GM10266 (cell line): ENCODE data around the gene MLPH.

Experiments used
- DNase-seq: peaks from one replicate; pipeline ENCODE4 v3.0.0; 2012; ENCODE audit errors: extremely low spot score
- CTCF ChIP-seq: IDR thresholded peaks from 2 replicates; pipeline ENCODE4 v1.5.1; 2012; ENCODE audit warnings: mild to moderate bottlenecking, low read depth; ENCODE audit not compliant: control insufficient read depth, insufficient read depth; ENCODE audit errors: missing control alignments

MLPH gene

GRCh38 chr2:237480988-237481525 is 6.0 kb upstream of the MLPH start:
- no peak for DNase-seq
- no peak for TF ChIP-seq CTCF

GRCh38 chr2:237482485-237482884 is 4.6 kb upstream of the MLPH start:
- no peak for DNase-seq
- TF ChIP-seq CTCF, result no peak

- no peak for TF ChIP-seq CTCF
- no peak for DNase-seq
These were observed 3.9 kb upstream of the MLPH start for GRCh38 chr2:237483018-237483731.

GRCh38 chr2:237485304-237485703 is 1.7 kb upstream of the MLPH start:
- no peak for DNase-seq

GRCh38 chr2:237485844-237486243 is 1.2 kb upstream of the MLPH start:
- no peak for DNase-seq
- no peak for TF ChIP-seq CTCF

More at GRCh38 chr2:237485304-237485703, 1.7 kb upstream of the MLPH start:
- TF ChIP-seq CTCF, result no peak

- TF ChIP-seq CTCF, result no peak
- DNase-seq, result no peak
These were observed 675 bp upstream of the MLPH start for GRCh38 chr2:237486334-237486818.

GRCh38 chr2:237487496-237487895 is 445 bp downstream of the MLPH start:
- DNase-seq, result no peak
- no peak for TF ChIP-seq CTCF
